SK-MEL-5 (cell line): Measurements from ENCODE around the gene DMPK. TPM values are rescaled to one million over a fixed set of nuclear protein-coding genes. Genes with fewer than 3 reads are reported as not detected.

Experiments used
- DNase-seq: peaks from one replicate; pipeline ENCODE4 v3.0.0-alpha.2; 2016; ENCODE audit warnings: low read depth, low spot score
- in situ Hi-C: cut with HindIII; loops from 2 replicates; pipeline ENCODE4 v1.10.0; 2016; ENCODE audit warnings: low sequenced_read_pairs, high pct_unique_total_duplicates, low pct_unique_long_range_greater_than_20kb
- total RNA-seq: library from RNA; depleted of rRNA; stranded (reverse); fragments of >200 nt; shearing (Covaris generic); gene quantifications from 2 replicates; pipeline ENCODE4 v1.2.3, GENCODE V29; 2014

Gene DMPK
- total RNA-seq, 1 experiment from 2014 or later: 5.1 TPM

DNA sequence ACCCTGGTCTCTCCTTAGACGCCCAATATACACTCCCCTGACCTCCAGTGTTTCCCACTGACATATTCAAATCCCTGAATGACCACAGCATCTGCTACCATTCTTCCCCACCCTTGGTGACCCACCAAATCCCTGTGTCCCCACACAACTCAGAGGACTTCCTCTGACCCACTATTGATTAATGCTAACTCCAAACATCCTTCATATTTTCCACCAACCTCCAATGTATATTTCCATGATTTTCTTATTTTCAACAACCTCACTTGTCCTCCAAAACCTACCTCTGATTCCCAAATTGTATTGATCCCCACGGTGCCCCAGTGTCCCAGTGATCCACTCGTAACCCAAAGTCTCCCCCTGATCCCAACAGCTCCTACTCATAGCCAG lies 10.9 kb upstream of the DMPK start:
- in situ Hi-C loops: no loop called here
- DNase-seq: no peak

DNA sequence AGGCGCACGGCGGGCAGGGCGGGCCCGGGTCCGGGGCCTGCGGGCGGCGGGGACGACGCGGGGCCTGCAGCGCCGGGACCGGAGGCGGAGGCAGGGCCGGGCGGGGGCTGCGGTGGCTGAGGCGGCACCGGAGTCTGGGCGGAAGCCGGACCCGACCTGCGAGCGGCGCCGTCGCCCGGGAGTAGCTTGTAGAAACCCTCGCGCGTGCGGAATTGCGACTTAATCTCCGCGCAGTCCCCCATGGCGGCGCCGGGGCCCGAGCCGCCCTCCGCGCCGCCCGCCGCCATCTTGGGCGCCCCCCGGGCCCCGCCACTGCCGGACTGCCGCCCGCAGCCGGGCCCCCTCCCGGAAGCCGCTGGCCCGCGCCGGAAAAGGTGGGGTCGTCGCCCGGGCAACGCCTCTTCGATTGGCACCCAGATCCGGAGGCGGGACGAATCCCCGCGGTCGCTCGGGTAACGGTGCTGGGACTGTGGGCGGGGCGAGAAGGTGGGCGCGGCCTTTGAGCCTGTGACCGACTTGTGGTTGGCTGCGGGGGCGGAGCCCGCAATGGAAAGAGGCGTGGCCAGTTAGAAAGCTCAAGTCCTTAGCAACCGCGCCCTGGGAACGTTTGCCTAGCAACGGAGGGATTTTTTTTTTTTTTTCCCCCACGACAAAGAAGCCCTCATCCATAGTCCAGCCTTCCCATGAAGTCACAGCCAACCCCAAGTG lies 10.3 kb upstream of the DMPK start, which contains the start of gene DMWD:
Gene DMWD, minus strand, starts transcription at position 376 of the 708 bp plus-strand sequence. Its CDS starts 89 bp downstream, at position 287.
- in situ Hi-C loops: no loop called here
- DNase-seq: peak; percentile 98

DNA sequence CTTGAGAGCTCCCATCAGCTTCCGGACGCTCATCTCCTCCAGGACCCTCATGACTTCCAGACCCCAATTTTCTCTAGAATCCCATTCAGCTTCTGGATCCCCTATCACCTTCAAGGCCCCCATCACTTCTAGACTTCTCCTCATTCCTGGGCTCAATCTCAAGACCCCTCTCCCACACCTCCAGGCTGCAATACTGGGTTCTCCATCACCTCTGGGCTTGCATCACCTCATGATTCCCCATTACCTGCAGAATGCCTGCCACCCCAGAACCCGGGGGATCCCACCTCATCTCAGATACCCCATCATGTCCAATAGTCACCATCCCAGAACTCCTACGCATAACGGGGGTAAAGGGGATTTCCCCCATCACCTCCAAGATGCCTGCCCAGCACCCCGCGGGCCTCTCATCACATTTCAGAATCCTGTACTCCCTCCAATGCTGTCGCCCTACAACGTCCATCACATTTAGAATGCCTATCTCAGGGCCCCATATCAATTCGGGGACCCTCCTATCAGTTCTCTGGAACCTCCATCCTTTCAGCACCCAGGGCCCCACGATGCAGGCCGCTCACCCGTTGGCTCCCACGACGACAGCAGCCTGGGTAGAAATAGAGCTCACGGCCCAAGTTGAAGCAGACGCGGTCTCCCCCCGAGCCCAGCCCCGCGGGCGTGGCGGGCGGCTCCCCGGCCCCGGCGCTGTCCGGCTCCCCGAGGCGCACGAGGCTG lies 9.6 kb upstream of the DMPK start:
- DNase-seq: no peak
- in situ Hi-C loops: no loop called here

DNA sequence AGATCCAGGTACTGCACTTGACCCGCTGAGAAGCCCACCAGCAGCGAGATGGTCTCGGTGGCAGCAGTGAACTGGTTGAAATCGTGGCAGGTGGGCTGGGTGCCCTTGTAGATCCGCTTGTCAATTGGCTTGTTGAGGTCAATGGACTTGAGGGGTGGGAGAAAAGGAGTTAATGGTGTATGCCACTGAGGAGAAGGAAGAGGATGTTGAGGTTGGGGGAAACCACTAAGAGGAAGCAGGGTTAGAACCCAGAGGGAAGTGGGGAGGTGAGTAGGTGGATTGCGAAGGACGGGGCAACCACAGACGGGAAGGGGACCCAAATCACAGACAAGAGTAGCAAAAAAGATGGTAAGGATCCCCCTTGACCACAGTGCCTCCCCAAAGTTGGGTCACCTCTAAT lies 8.7 kb upstream of the DMPK start:
- in situ Hi-C loops: no loop called here
- DNase-seq: no peak

DNA sequence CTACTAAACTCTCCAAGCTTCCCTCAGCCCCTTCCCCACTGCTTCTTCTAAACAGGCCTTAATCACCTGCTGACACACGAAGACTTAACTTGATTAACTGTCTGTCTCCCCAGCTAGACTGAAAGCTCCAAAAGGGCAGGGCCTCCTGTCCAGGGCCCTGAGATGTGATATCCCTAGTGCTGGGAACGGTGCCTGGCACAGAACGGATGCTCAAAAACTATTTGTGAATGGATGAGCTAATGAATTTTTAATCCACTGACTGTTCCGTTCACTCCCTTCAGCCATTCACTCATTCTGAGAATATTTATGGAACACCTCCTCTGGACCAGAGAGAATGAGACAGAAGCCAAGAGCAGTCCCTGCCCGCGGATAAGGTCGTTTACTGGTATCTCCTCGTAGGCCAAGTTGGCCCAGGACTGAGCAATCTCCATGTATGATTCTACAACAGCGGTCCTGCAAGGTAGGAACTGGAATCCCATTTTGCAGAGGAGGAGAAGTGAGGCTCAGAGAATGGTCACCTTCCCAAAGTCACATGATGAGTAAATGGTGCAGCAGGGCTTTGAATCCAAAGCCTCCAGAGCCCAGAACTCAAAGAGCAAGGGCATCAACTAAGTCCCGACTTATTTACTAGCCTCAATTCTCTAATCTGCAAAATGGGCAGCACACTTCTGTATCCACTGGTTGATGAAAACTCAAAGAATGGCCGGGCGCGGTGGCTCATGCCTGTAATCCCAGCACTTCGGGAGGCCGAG lies 6.9 kb upstream of the DMPK start:
- no peak for DNase-seq
- in situ Hi-C loops: no loop called here

DNA sequence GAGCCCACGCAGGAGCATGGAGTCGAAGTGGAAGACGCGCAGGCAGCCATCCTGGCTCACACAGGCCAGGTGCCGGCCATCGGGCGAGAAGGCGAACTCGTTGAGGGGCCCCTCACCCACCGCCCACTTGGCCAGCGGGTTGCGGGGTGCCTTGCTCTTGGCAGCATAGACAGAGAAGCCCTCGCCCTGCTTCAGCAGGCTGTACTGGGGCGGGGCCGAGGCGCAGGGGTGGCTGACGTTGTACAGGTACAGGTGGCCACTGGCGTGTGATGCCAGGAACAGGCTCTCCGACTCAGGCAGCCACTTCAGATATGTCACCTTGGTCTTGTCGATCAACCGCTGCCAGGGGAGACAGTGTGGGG lies 4.2 kb upstream of the DMPK start:
- DNase-seq: no peak
- in situ Hi-C loops: no loop called here

DNA sequence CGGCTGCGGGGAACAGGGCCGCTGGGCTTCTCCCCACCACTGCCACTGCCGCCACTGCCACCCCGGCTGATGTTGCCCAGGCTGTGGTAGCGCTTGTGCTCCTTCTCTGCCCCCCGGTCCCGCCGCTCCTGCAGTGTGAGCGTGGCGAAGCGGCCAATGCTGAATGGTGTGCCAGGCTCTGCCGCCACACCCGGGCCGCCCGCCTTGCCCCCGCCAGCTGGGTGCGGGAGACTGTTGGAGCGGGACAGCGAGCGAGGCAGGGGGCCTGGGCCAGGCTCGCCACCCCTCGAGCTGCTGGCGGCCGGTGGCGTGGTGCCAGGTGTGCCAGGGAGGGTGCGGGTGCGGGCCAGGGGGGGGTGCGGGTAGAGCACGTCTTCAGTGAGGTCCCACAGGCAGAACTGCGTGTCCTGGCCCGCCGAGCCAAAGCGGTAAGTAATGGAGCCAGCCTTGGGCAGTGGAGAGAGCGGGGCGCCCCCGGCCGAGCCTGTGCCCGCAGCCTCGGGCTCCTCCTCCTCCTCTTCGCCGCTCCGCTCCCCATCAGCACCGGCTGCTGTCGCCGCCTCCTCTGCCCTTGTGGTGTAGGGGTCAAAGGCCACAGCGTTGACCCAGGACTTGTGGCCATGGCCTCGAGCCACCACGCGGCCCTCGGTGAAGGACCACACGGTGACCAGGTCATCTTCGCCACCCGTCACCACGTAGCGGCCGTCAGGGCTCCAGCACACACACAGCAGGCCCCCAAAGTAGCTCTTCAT lies 3.7 kb upstream of the DMPK start:
- no peak for DNase-seq
- in situ Hi-C loops: no loop called here

DNA sequence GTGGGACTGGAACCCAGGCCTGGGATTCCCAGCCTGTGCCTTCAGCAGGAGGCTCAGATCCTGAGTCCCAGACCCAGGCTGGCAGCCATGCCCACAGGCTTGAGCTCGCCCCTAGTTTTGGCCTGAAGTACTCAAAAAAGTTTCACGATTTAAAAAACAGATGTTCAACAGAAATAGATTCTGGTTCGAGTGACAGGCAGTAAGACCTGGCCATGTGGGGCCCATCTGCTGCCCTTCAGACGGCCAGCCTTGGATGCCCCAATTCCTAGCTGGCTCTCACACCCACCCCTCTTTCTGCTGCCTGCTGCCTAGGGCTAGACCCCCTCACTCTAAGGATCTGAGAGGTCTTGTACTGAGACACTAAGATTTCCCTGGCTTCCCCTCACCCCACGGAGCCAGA lies 2.8 kb upstream of the DMPK start:
- DNase-seq: no peak
- in situ Hi-C loops: no loop called here

DNA sequence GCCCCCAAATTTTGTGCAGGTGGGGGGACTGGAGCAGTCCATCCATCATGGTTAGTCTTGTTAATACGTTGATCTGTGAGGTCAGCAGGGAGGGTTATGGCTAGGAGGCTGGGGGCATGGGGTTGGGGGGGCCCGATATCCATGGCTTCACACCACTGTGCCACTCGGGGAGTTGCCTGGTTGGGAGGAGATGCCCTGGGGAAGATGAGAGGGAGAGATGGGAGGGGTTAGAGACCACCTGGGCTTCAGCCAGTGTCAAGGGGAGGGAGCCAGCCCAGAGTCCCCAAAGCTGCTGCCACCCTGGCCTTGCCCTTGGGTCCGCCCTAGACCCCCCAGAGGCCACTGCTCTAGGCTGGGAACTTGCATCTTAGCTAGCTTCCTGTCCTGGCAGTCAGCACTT lies 1.8 kb upstream of the DMPK start:
- in situ Hi-C loops: no loop called here
- DNase-seq: no peak

DNA sequence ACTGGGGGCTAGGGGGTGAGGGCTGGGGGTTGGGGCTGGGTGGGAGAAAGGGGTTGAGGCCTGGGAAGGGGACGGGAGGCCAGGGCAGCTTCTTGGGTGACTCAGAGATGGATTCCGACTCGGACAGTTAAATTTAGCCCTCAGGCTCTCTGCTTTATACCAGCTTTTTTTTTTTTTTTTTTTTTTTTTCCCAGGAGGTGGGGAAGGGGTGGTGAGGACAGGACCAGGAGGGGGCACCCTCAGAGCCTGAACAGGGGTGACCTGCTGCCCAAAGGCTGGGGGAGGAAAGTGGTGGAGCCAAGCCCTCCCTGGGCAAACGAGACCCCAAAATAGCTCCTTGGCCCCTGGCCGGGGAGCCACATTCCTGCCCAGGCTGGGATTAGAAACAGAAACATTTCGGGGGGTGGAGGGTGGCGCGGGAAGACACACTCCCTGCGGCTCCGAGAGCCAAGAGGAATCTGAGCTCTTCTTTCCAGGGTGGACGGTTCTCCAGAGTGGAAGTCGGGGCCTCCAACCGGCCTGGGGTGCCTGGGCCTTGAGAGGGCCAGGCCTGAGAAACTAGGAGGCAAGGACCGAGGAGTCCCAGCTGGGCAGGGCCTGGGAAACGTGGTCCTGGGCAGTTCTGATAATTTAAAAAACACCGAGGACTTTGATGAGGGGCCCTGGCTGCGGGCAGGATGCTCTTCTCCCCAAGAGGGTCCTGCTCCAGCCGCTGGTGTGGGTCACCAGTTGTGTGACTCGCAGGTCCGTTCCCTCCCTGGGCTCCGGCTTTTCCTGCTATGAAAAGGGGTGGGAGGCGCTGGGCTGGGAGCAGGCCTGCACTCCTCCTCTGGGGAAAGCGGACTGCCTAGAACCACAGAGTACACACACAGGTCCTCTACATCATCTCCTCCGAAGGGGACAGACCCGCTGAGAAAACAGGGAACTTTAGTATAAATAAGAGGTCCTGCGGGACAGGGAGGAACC lies 813 bp upstream of the DMPK start:
- in situ Hi-C loops: no loop called here
- DNase-seq: no peak

DNA sequence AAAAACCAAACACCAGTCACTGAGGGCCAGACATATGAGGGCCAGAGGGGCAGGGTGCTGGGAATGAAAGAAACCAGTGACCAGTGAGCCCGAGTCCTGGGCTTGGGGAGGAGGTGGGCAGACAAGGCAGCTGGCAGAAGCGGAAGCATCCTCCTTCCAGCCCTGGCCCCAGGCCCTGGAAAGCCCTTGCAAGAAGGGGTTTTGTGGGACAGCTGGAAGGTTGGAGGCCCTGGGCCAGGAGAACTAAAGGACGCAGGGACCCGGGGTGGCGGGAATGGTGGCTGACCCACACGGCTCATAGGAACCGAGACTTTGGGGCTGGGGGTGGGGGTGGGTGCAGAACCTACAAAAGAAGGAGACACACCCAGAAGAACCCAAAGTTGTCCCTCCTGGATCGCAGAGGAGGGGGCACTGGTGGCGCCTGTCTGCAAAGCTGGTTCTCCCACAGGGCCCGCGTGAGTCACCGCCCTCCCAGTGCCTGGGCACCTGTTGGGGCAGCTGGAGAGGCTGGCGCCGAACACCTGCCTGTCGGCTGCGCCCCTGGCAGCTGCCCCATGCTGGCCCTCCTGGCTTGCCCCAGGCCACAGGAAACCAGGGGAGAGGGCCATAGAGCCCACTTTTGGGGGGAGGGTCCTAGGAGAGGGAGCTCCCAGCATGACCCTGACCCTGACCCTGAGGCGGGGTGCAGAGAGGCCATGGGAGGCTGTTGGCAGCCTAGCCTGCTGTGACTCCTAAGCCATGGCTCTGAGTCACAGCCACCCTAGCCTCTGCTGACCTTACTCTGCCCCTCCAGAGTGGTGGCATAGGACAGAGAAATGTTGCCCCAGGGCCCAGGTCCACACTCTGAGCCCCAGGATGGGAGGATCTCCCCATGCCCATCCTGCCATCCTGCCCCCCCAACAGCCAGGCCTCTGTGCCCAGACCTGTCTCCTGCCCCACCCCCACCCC lies 802 bp downstream of the DMPK start:
- in situ Hi-C loops: no loop called here

DNA sequence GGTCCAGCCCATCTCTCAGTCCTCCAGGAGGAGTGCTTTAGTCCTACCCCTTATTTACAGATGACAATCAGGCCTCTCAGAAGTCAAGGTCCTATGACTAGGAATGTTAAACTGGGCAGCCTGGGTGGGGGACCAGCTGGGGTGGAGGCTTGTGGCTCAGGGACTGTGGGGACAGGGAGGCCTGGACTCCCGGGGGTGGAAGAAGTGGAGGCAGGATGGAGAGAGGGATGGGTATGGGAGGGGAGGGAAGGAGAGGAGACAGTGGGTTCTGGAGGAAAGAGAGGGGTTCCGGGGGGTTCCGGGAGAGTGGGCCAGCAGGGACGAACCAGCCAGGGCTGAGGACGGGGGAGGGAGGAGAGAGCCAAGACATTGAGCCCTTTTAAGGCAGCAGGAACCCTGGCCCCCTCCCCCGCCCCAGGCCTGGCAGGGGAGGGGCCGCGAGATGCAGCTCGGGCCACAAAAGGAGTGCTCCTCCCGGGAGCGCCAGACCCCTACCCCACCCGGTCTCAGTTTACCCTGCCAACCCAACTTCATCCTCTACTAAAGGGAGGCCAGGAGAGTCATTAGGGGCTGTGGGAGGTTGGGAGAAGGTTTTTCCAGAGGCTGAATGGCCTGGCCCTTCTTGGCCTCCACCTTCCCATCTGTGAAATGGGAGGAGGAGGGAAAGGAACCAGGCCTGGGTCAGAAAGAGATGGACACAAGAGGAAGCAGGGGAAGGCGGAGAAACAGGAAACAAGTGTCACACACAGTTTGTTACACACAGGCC lies 1.7 kb downstream of the DMPK start:
- in situ Hi-C loops: no loop called here
- DNase-seq: no peak

More for the DNA sequence above, 802 bp downstream of the DMPK start:
- no peak for DNase-seq

DNA sequence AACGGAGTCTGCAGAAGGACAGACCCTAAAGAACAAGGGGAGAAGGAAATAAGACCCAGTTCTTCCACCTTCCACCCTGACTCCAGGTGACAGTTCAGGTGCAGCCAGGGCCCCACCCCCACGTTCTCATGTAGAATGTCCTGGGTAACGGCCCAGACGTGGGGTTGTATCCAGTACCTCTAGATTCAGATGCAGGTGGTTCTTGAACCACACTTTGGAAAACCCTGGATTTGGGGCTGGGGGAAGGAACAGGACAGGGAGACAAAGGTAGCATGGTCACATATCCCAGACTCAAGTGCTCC lies 2.2 kb downstream of the DMPK start:
- in situ Hi-C loops: no loop called here
- no peak for DNase-seq

DNA sequence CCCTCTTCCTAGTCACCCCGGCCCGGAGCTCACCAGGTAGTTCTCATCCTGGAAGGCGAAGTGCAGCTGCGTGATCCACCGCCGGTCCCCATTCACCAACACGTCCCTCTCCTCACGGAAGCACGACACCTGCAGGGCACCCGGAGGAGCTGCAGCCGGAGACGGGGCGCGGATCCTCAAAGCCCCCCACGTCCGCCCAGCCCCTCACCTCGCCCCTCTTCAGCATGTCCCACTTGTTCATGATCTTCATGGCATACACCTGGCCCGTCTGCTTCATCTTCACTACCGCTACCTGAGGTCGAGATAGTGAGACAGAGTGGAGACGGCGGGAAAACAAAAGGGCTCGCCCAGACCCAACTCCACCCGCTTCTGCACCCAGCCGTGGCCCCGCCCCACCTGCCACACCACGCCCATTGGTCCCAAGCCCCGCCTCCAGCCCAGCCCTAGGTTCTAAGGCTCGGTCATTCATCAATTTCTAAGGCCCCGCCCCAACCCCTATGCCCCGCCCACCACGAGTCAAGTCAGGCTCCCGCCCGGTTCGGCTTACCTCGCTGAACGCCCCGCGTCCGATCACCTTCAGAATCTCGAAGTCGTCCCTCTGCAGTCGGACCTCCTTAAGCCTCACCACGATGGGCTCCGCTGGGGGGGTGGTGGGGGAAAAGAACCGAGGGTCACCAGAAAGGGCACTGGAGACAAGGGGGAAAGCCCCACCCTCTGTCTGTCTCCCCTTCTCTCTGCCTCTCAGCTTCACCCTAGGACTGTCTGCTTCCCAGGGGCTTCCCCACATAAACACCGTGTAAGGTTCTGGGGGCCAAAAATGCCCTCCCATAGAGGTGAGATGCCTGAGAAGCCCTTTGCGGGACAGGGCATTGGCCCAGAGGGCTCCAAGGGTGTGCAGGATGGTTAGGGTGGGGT lies 2.8 kb downstream of the DMPK start:
- peak; percentile 85 for DNase-seq

More for the DNA sequence above, 2.8 kb downstream of the DMPK start:
- in situ Hi-C loops: no loop called here
